IPS-20b (cell line): Measurements from ENCODE around the gene MB21D2.
A peak's percentile ranks its signal among the peaks of the same experiment; 100 is the strongest.

Experiments used
- H3K27ac ChIP-seq: one replicate; pipeline ENCODE4 v1.5.1; 2013; ENCODE audit warnings: low read length
- H3K27me3 ChIP-seq: 2 replicates; pipeline ENCODE4 v1.6.1; 2013; ENCODE audit warnings: mild to moderate bottlenecking, low read length, inconsistent platforms; ENCODE audit not compliant: insufficient read depth
- H3K36me3 ChIP-seq: 2 replicates; pipeline ENCODE4 v1.6.1; 2013; ENCODE audit warnings: low read depth, mild to moderate bottlenecking, inconsistent platforms, low read length, moderate library complexity; ENCODE audit not compliant: insufficient read depth
- H3K4me1 ChIP-seq: 2 replicates; pipeline ENCODE4 v1.6.1; 2013; ENCODE audit warnings: mild to moderate bottlenecking, control low read depth, inconsistent platforms, low read length, moderate library complexity; ENCODE audit not compliant: insufficient read depth
- H3K4me3 ChIP-seq: 2 replicates; pipeline ENCODE4 v1.5.1; 2013; ENCODE audit warnings: mild to moderate bottlenecking, low read length, inconsistent platforms
- H3K9ac ChIP-seq: 2 replicates; pipeline ENCODE4 v1.6.1; 2013; ENCODE audit warnings: low read depth, mild to moderate bottlenecking, inconsistent platforms, low read length, moderate library complexity
- H3K9me3 ChIP-seq: 2 replicates; pipeline ENCODE4 v1.6.1; 2013; ENCODE audit warnings: mild to moderate bottlenecking, low read depth, low read length, inconsistent platforms; ENCODE audit not compliant: insufficient read depth

Gene MB21D2

GRCh38 chr3:192933779-192934460, 16.3 kb upstream of the MB21D2 start:
- no peak overlapping the region for H3K9ac ChIP-seq
- no peaks in the 10 kb centered on the region for H3K9me3 ChIP-seq
- H3K36me3 ChIP-seq, result no peaks in the 10 kb centered on the region
- H3K4me3 ChIP-seq, result no peak overlapping the region
- H3K27ac ChIP-seq, result no peak overlapping the region
- no peaks in the 10 kb centered on the region for H3K27me3 ChIP-seq
- no peaks in the 10 kb centered on the region for H3K4me1 ChIP-seq

DNA sequence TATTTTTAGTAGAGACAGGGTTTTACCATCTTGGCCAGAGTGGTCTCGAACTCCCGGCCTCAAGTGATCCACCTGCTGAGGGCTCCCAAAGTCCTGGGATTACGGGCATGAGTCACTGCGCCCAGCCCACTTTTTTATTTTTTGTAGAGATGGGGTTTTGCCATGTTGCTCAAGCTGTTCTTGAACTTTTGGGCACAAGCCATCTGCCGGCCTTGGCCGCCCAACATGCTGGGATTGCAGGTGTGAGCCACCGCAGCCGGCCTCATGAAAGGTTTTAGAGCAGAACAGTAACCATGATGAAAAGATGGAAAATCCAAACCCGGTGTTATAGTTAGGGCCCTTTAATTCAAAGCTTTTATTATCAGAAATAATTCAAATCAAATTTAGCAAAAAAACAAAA, 15.6 kb upstream of the MB21D2 start:
- H3K36me3 ChIP-seq, result no peaks in the 10 kb centered on the region
- H3K27ac ChIP-seq, result no peak overlapping the region
- H3K27me3 ChIP-seq, result no peaks in the 10 kb centered on the region
- H3K4me1 ChIP-seq, result no peaks in the 10 kb centered on the region
- H3K9me3 ChIP-seq, result no peaks in the 10 kb centered on the region
- H3K4me3 ChIP-seq, result no peak overlapping the region
- no peak overlapping the region for H3K9ac ChIP-seq

GRCh38 chr3:192931825-192932224, 14.2 kb upstream of the MB21D2 start:
- Histone ChIP-seq H3K9ac (no peak overlapping the region), H3K4me1 (no peaks in the 10 kb centered on the region), H3K27me3 (no peaks in the 10 kb centered on the region), H3K9me3 (no peaks in the 10 kb centered on the region), H3K36me3 (no peaks in the 10 kb centered on the region), H3K4me3 (no peak overlapping the region), H3K27ac (no peak overlapping the region)

DNA sequence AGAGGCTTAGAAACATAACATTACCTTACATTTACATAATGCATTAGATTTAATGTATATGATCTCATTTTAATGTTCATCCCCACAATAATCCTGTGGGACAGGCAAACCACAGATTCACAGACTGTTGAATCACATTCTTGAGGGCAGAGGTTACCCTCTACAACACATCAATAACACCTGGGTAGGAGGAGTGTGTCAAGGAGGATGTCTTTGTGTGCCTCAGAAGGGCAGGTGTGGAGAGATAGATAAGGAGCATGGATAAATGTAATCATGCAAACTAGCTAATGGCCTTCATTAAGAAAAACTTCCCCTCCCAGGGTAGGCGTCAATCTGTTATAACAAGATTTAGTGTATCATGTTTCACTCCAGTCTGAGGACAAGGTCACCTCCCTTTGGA, 12.9 kb upstream of the MB21D2 start:
- Histone ChIP-seq H3K36me3 (no peaks in the 10 kb centered on the region), H3K9me3 (no peaks in the 10 kb centered on the region), H3K4me3 (no peak overlapping the region), H3K27me3 (no peaks in the 10 kb centered on the region), H3K27ac (no peak overlapping the region), H3K9ac (no peak overlapping the region), H3K4me1 (no peaks in the 10 kb centered on the region)

DNA sequence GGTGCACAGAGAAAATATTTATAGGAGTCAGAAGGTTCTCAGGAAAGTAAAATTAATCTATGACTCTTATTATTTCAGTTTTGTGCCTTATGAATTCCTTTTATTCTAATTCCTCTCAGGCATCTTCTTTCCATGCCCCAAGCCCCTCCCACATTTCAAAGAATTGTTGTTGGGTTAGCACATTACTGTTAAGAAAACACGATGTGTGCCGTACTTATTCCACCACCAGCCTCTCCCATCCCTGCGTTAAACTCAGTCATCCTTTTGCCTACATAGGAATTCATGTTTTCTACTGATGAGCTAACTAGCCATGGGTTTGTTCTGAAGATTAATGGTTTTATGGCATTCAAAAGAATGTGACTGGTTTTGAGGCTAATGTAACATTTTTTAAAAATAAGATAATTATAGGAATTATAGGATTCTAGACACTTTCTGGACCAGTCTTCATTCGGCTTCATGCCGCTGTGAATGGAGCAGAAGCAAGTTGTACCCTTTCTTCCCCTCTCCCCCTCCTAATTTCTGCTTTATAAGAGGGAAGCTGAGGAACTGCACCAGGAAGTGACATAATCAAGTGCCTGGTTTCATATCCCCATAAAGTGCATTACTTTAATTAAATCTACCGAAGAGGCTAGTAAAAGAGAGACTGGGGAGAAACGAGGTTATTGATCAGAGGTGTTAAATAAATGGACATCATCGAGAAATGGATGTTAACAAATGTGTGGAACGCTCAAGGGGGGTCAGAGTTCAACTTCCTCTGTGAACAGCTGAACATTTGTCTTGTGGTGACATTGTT, 12.3 kb upstream of the MB21D2 start:
- no peak overlapping the region for H3K9ac ChIP-seq
- no peak overlapping the region for H3K27ac ChIP-seq
- no peak overlapping the region for H3K4me3 ChIP-seq

DNA sequence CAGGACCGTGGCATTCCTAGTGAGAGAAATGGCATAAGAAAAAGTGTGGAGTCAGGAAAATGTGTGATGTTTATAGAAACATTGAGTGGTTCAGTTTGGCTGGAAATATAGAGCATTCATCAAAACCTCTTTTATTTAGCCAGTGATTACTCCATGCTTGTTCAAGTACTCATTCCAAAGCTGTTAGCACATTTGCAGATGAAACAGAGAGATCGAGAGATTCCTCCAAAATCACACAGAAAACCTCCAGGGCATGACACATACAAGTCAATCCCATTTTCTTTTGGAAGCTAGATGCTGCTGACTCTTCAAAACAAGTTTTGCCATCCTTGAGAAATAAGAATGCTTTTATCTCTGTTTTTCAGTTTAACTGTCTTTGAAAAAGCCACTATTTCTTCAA, 11.5 kb upstream of the MB21D2 start:
- no peak overlapping the region for H3K9ac ChIP-seq

More for the DNA sequence above, 12.3 kb upstream of the MB21D2 start:
- no peaks in the 10 kb centered on the region for H3K36me3 ChIP-seq
- H3K4me1 ChIP-seq, result no peaks in the 10 kb centered on the region
- H3K9me3 ChIP-seq, result no peaks in the 10 kb centered on the region
- H3K27me3 ChIP-seq, result no peaks in the 10 kb centered on the region

GRCh38 chr3:192928720-192929119, 11.1 kb upstream of the MB21D2 start:
- Histone ChIP-seq H3K36me3 (no peaks in the 10 kb centered on the region), H3K27me3 (no peaks in the 10 kb centered on the region), H3K4me3 (no peak overlapping the region), H3K9ac (no peak overlapping the region), H3K4me1 (0 out of 2 replicates have a peak, but pooled peaks cover under 1% of the 10 kb centered on the region), H3K9me3 (no peaks in the 10 kb centered on the region), H3K27ac (no peak overlapping the region)

More for the DNA sequence above, 11.5 kb upstream of the MB21D2 start:
- Histone ChIP-seq H3K4me3 (no peak overlapping the region), H3K27me3 (no peaks in the 10 kb centered on the region), H3K27ac (no peak overlapping the region), H3K9me3 (no peaks in the 10 kb centered on the region), H3K4me1 (no peaks in the 10 kb centered on the region), H3K36me3 (no peaks in the 10 kb centered on the region)

DNA sequence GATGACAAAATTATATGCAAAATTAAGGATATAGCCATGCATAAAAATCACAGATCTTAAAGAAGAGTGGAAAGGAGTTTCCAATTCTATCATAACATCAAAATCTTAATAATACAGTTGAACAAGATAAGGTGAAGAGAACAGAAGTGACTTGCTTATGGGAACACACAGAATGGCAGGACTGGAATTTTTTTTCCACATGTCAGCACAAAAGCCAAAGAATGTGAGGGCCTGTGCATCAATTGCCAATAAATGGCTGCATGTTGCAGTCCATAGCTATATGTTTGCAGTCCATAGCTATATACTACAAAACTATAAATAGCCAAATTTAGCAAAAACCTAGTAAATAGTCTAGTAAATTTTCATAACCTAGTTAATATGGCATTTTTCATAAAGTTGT, 10.4 kb upstream of the MB21D2 start:
- H3K9ac ChIP-seq, result no peak overlapping the region
- no peaks in the 10 kb centered on the region for H3K27me3 ChIP-seq
- no peak overlapping the region for H3K4me3 ChIP-seq

GRCh38 chr3:192927016-192927415, 9.4 kb upstream of the MB21D2 start:
- Histone ChIP-seq H3K4me3 (no peak overlapping the region), H3K4me1 (peaks cover 10% of the 10 kb centered on the region; the same call in 1 of the 2 replicates), H3K9me3 (no peaks in the 10 kb centered on the region), H3K27me3 (no peaks in the 10 kb centered on the region), H3K27ac (no peak overlapping the region), H3K36me3 (no peaks in the 10 kb centered on the region), H3K9ac (no peak overlapping the region)

More for the DNA sequence above, 10.4 kb upstream of the MB21D2 start:
- H3K36me3 ChIP-seq, result no peaks in the 10 kb centered on the region
- 0 out of 2 replicates have a peak, but pooled peaks cover 3% of the 10 kb centered on the region for H3K4me1 ChIP-seq
- no peak overlapping the region for H3K27ac ChIP-seq
- no peaks in the 10 kb centered on the region for H3K9me3 ChIP-seq

DNA sequence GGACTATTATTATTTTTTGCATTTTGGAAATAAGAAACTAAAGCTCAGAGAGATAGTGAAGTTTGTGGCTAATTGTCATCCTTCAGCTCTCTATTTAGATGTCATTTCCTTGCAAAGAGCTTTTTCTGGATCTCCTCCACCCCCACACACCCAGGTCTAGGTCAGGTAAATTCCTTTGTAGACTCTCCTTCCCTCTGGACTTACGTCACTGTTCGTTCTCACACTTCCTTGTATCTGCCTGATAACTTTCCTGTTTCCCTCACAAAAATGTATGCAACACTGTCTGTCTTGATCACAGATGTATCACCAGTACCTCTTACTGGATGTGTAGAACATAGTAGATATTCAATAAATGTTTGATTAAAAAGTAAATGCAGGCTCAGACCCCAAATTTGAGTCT, 6.1 kb upstream of the MB21D2 start:
- H3K27me3 ChIP-seq, result peaks cover 12% of the 10 kb centered on the region

DNA sequence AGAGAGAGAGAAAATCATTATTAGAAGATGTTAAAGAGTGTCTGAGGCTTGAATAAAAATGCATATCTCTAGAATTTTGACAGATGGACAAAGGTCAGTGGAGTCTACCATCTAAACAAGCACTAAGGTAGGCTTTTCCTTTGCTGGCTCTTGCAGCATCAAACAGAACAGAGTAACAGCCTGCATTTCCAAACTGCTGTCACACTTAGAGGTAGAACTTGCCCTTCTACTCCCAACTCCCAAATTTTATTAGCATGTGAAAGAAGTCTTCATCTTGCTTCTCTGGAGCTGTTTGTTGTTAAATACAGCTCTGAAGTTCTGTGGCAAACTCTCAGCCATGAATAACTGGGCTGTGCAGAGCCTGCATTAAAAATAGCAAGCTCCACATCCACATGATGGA, 4.1 kb upstream of the MB21D2 start:
- Histone ChIP-seq H3K9ac (no peak overlapping the region), H3K9me3 (no peaks in the 10 kb centered on the region), H3K4me3 (peak overlapping the region; percentile 24; the same call in 1 of the 2 replicates), H3K4me1 (peaks cover 23% of the 10 kb centered on the region), H3K36me3 (no peaks in the 10 kb centered on the region), H3K27me3 (peaks cover 15% of the 10 kb centered on the region), H3K27ac (no peak overlapping the region)

More for the DNA sequence above, 6.1 kb upstream of the MB21D2 start:
- H3K4me3 ChIP-seq, result no peak overlapping the region
- H3K9ac ChIP-seq, result no peak overlapping the region
- H3K9me3 ChIP-seq, result no peaks in the 10 kb centered on the region
- H3K36me3 ChIP-seq, result no peaks in the 10 kb centered on the region
- peaks cover 22% of the 10 kb centered on the region for H3K4me1 ChIP-seq
- no peak overlapping the region for H3K27ac ChIP-seq

- H3K9me3 ChIP-seq, result no peaks in the 10 kb centered on the region
- peaks cover 26% of the 10 kb centered on the region for H3K27me3 ChIP-seq
- no peak overlapping the region for H3K9ac ChIP-seq
- H3K4me1 ChIP-seq, result peaks cover 27% of the 10 kb centered on the region
- no peaks in the 10 kb centered on the region for H3K36me3 ChIP-seq
- no peak overlapping the region for H3K27ac ChIP-seq
- H3K4me3 ChIP-seq, result no peak overlapping the region
These were observed 2.8 kb upstream of the MB21D2 start for GRCh38 chr3:192920411-192920810.
